ENCODE data around the gene TAF4. TPM values are rescaled to one million over a fixed set of nuclear protein-coding genes. Genes with fewer than 3 reads are reported as not detected.

TAF4 gene
- total and polyA plus RNA-seq, 2 of the 13 experiments (the other 11 are each of a cell fraction or from before 2014, with no cell fraction given), result 5.9 to 12.0 TPM

- TF ChIP-seq ZFX (CRISPR knock-in tag; IDR thresholded peaks at IDR 0.05; ENCODE audit: low read depth) (peak; percentile 82), NFYC (CRISPR knock-in tag; IDR thresholded peaks at IDR 0.05) (no peak), SP140L (CRISPR knock-in tag; IDR thresholded peaks at IDR 0.05; ENCODE audit: borderline replicate concordance) (no peak), TSC22D2 (CRISPR knock-in tag; IDR thresholded peaks at IDR 0.05; ENCODE audit: borderline replicate concordance) (peak; percentile 19; the same call in 1 of the 2 replicates), ZNF572 (CRISPR knock-in tag; IDR thresholded peaks at IDR 0.05) (peak; percentile 95; the same call in 1 of the 2 replicates), HIVEP1 (CRISPR knock-in tag; IDR thresholded peaks at IDR 0.05) (peak; percentile 85), GRHL1 (CRISPR knock-in tag; conservative IDR thresholded peaks at IDR 0.05) (no peak)
- TF ChIP-seq, protein P1, sequence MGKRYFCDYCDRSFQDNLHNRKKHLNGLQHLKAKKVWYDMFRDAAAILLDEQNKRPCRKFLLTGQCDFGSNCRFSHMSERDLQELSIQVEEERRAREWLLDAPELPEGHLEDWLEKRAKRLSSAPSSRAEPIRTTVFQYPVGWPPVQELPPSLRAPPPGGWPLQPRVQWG (CRISPR knock-in tag; IDR thresholded peaks at IDR 0.05; ENCODE audit: borderline replicate concordance, low read depth), result no peak
Observed at GRCh38 chr20:62063981-62064769, 1.5 kb downstream of the TAF4 start (continued).

Data from HepG2 (cell line).